Mucosa of rectum (tissue), 2 donors: Measurements from ENCODE around the gene CDK11A.
A peak's percentile ranks its signal among the peaks of the same experiment; 100 is the strongest.
"Not testable (repeated sequence)": the region's sequence is repeated elsewhere in the genome, so short reads cannot be mapped to it uniquely, and the experiment has no call there.

Experiments
- H3K27ac ChIP-seq, 2 donors: one replicate each; pipeline ENCODE4 v1.7.0; 2013; ENCODE audit warnings: inconsistent platforms in 2 of 2, low read depth in 2 of 2, low read length in 2 of 2
- H3K27me3 ChIP-seq, 2 donors: one replicate each; pipeline ENCODE4 v1.7.0; 2013; ENCODE audit warnings: low read length in 2 of 2; ENCODE audit not compliant: control insufficient read depth in 2 of 2, insufficient read depth in 2 of 2
- H3K36me3 ChIP-seq, 2 donors: one replicate each; pipeline ENCODE4 v1.7.0; 2013; ENCODE audit warnings: low read length in 2 of 2; ENCODE audit not compliant: control insufficient read depth in 2 of 2, insufficient read depth in 2 of 2
- H3K4me1 ChIP-seq, 2 donors: one replicate each; pipeline ENCODE4 v1.7.0; 2013; ENCODE audit warnings: low read length in 2 of 2, mild to moderate bottlenecking in 1 of 2; ENCODE audit not compliant: control insufficient read depth in 2 of 2, insufficient read depth in 2 of 2
- H3K4me3 ChIP-seq, 2 donors: one replicate each; pipeline ENCODE4 v1.7.0; 2013; ENCODE audit warnings: low read length in 2 of 2
- H3K9ac ChIP-seq, 2 donors: one replicate each; pipeline ENCODE4 v1.7.0; 2013; ENCODE audit warnings: low read length in 2 of 2, low read depth in 1 of 2, mild to moderate bottlenecking in 1 of 2
- H3K9me3 ChIP-seq, 2 donors: one replicate each; pipeline ENCODE4 v1.7.0; 2013; ENCODE audit warnings: low read length in 2 of 2; ENCODE audit not compliant: control insufficient read depth in 2 of 2
- donor health status: healthy.
- donor health status: Normal muscosa, but diverticular disease.

CDK11A gene

GRCh38 chr1:1662830-1663560, 61.2 kb downstream of the CDK11A start:
- not testable (repeated sequence) for H3K27me3 ChIP-seq, H3K4me3 ChIP-seq, H3K4me1 ChIP-seq, H3K9me3 ChIP-seq
- H3K36me3 ChIP-seq: peaks cover 17 to 19% of the 10 kb centered on the region in 2 donors
- H3K27ac ChIP-seq: peak overlapping the region; percentile 48 to 77
- H3K9ac ChIP-seq: peak overlapping the region in 1 of 2 donors; percentile 26

- Histone ChIP-seq H3K36me3 (peaks cover 17% of the 10 kb centered on the region in 2 donors), H3K27ac (peak overlapping the region in 1 of 2 donors; percentile 77), H3K9ac (peak overlapping the region in 1 of 2 donors; percentile 26)
- H3K9me3 ChIP-seq, H3K4me1 ChIP-seq, H3K4me3 ChIP-seq, H3K27me3 ChIP-seq: not testable (repeated sequence)
Measured at GRCh38 chr1:1662392-1662791, 61.8 kb downstream of the CDK11A start.

GRCh38 chr1:1658583-1659549, 65.3 kb downstream of the CDK11A start, which contains the start of gene CDK11B:
Gene CDK11B (minus strand): TSS chr1:1659004. CDS start chr1:1657485, 1,519 bp downstream.
- H3K4me1 ChIP-seq: peaks cover 2 to 16% of the 10 kb centered on the region in 2 donors
- peak within 1 kb of the TSS; percentile 80 to 92 for H3K4me3 ChIP-seq
- H3K27ac ChIP-seq: peak within 1 kb of the TSS; percentile 97 to 100
- H3K9ac ChIP-seq: peak within 1 kb of the TSS; percentile 74 to 94
- H3K36me3 ChIP-seq: peaks cover 13 to 19% of the 10 kb centered on the region in 2 donors
- H3K9me3 ChIP-seq, H3K27me3 ChIP-seq: not testable (repeated sequence)
